Keratinocyte (primary cell): ENCODE measurements around the gene ARID3A.

Experiments
- EZH2 ChIP-seq: IDR thresholded peaks from one replicate; pipeline ENCODE4 v1.6.1; 2012; ENCODE audit warnings: inconsistent platforms, mild to moderate bottlenecking, low read length, moderate library complexity
- TF ChIP-seq, protein P1 (sequence below), 3 experiments: IDR thresholded peaks in 1 of 3; conservative IDR thresholded peaks in 1 of 3; optimal IDR thresholded peaks in 1 of 3; 2 replicates in 2 of 3; 3 replicates in 1 of 3; pipeline versions ENCODE3 to v1.5.1; 2011; ENCODE audit warnings: low read length in 3 of 3, mild to moderate bottlenecking in 3 of 3, moderate library complexity in 2 of 3, control low read depth in 1 of 3, inconsistent platforms in 1 of 3; ENCODE audit not compliant: insufficient read depth in 2 of 3; ENCODE audit errors: extremely low read depth in 1 of 3

DNA sequence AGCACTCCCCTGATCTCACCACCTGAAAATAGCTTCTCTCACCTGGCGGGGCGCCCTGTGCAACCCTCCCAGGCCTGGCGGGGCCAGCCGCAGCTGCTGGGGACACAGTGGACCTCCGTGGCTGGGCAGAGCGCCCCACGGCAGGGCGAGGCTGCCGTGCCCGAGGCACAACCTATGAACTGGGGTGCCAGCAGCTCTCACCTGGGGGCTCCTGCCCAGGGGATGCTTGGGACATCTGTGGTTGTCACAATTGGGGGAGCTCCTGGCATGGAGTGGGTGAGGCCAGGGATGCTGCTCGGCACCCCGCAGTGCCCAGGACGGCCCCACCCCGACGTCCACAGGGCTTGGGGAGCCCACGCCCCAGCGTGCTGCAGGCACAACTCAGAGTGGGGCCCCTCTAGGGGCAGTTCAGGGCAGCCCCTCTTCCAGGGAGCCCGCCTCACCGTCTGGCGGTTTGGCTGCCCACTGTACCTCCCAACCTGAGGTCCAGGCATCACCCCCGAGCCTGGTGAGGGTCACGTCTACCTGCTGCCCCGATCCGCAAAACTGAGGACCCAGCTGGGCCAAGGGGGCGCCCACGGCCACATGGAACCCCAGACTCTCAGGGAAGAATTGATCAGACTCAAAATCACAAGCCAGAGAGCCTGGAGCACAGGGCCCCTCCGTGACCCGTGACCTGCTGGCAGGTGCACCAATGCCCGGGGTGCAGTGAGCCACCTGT is 89.4 kb downstream of the ARID3A start:
- TF ChIP-seq, protein P1, sequence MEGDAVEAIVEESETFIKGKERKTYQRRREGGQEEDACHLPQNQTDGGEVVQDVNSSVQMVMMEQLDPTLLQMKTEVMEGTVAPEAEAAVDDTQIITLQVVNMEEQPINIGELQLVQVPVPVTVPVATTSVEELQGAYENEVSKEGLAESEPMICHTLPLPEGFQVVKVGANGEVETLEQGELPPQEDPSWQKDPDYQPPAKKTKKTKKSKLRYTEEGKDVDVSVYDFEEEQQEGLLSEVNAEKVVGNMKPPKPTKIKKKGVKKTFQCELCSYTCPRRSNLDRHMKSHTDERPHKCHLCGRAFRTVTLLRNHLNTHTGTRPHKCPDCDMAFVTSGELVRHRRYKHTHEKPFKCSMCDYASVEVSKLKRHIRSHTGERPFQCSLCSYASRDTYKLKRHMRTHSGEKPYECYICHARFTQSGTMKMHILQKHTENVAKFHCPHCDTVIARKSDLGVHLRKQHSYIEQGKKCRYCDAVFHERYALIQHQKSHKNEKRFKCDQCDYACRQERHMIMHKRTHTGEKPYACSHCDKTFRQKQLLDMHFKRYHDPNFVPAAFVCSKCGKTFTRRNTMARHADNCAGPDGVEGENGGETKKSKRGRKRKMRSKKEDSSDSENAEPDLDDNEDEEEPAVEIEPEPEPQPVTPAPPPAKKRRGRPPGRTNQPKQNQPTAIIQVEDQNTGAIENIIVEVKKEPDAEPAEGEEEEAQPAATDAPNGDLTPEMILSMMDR (optimal IDR thresholded peaks at IDR 0.05 in 1 of 3, IDR thresholded peaks at IDR 0.05 in 1 of 3, conservative IDR thresholded peaks at IDR 0.05 in 1 of 3; ENCODE audit: extremely low read depth in 1 of 3, insufficient read depth in 2 of 3, low read length in 3 of 3), result no peak
- no peak for TF ChIP-seq EZH2
